Astrocyte (in vitro differentiated cells and primary cell): ENCODE measurements around the gene CAVIN1. TPM values are rescaled to one million over a fixed set of nuclear protein-coding genes. Genes with fewer than 3 reads are reported as not detected.

Source experiments
- DNase-seq: peaks from one replicate; pipeline ENCODE4 v3.0.0-alpha.2; 2010; ENCODE audit warnings: low read depth
- FAIRE-seq: peaks from 2 replicates; lab custom pipeline; 2011; peaks lifted over from hg19 to GRCh38; lab: Jason Lieb, UNC
- H2AFZ ChIP-seq: 2 replicates; pipeline ENCODE4 v1.6.0; 2012; ENCODE audit warnings: low read depth, low read length, inconsistent platforms
- H3K27ac ChIP-seq: 2 replicates; pipeline ENCODE4 v1.5.1; 2011; ENCODE audit warnings: low read depth, low read length, inconsistent platforms
- H3K27me3 ChIP-seq: 2 replicates; pipeline ENCODE4 v1.6.0; 2011; ENCODE audit warnings: low read length, inconsistent platforms; ENCODE audit not compliant: insufficient read depth
- H3K36me3 ChIP-seq: 2 replicates; pipeline ENCODE4 v1.5.1; 2011; ENCODE audit warnings: low read length, inconsistent platforms; ENCODE audit not compliant: insufficient read depth
- H3K4me1 ChIP-seq: 2 replicates; pipeline ENCODE4 v1.5.1; 2011; ENCODE audit warnings: low read length, inconsistent platforms; ENCODE audit not compliant: insufficient read depth
- H3K4me2 ChIP-seq: 2 replicates; pipeline ENCODE4 v1.6.0; 2012; ENCODE audit warnings: low read length, inconsistent platforms
- H3K4me3 ChIP-seq: 2 replicates; pipeline ENCODE4 v1.5.1; 2011; ENCODE audit warnings: low read depth, mild to moderate bottlenecking, low read length, inconsistent platforms; ENCODE audit not compliant: insufficient read depth
- H3K79me2 ChIP-seq: 2 replicates; pipeline ENCODE4 v1.6.0; 2012; ENCODE audit warnings: mild to moderate bottlenecking, low read length, inconsistent platforms; ENCODE audit not compliant: insufficient read depth
- H3K9ac ChIP-seq: 2 replicates; pipeline ENCODE4 v1.6.0; 2012; ENCODE audit warnings: mild to moderate bottlenecking, low read length, inconsistent platforms
- H3K9me3 ChIP-seq: 2 replicates; pipeline ENCODE4 v1.5.1; 2012; ENCODE audit warnings: low read depth, mild to moderate bottlenecking, low read length, inconsistent platforms; ENCODE audit not compliant: insufficient read depth
- H4K20me1 ChIP-seq: 2 replicates; pipeline ENCODE4 v1.6.0; 2012; ENCODE audit warnings: low read length, inconsistent platforms; ENCODE audit not compliant: insufficient read depth
- H3K27ac Mint-ChIP-seq: one replicate; pipeline ENCODE4 v1.8.0; 2021; ENCODE audit warnings: mild to moderate bottlenecking, mixed read lengths; ENCODE audit not compliant: unreplicated experiment
- H3K27me3 Mint-ChIP-seq: one replicate; pipeline ENCODE4 v1.8.0; 2021; ENCODE audit warnings: low read depth, mixed read lengths; ENCODE audit not compliant: unreplicated experiment
- H3K36me3 Mint-ChIP-seq: one replicate; pipeline ENCODE4 v1.8.0; 2021; ENCODE audit warnings: low read depth, mixed read lengths; ENCODE audit not compliant: unreplicated experiment
- H3K4me1 Mint-ChIP-seq: one replicate; pipeline ENCODE4 v1.8.0; 2021; ENCODE audit warnings: low read depth, mixed read lengths; ENCODE audit not compliant: unreplicated experiment
- H3K4me3 Mint-ChIP-seq: one replicate; pipeline ENCODE4 v1.8.0; 2021; ENCODE audit warnings: mild to moderate bottlenecking, moderate library complexity, mixed read lengths; ENCODE audit not compliant: unreplicated experiment
- H3K9me3 Mint-ChIP-seq: one replicate; pipeline ENCODE4 v1.8.0; 2021; ENCODE audit warnings: mild to moderate bottlenecking, mixed read lengths; ENCODE audit not compliant: unreplicated experiment
- CTCF ChIP-seq: IDR thresholded peaks from 2 replicates; pipeline ENCODE4 v1.5.1; 2011; ENCODE audit warnings: low read depth, mild to moderate bottlenecking, inconsistent platforms, low read length, moderate library complexity; ENCODE audit not compliant: insufficient read depth
- EZH2 ChIP-seq: IDR thresholded peaks from 2 replicates; pipeline ENCODE4 v1.6.1; 2012; ENCODE audit warnings: mild to moderate bottlenecking, low read length, inconsistent platforms; ENCODE audit not compliant: insufficient read depth
- total RNA-seq: library from RNA; stranded (reverse); gene quantifications from 2 replicates; pipeline ENCODE4 v1.2.1, GENCODE V29; 2021

Gene CAVIN1
- total RNA-seq, 1 donor from 2014 or later: 602 TPM

- FAIRE-seq (no peak), DNase-seq (peak; percentile 64)
- TF ChIP-seq CTCF (peak; percentile 28), EZH2 (no peak)
- peaks cover 32% of the 10 kb centered on the region for H3K4me1 Mint-ChIP-seq
- no peaks in the 10 kb centered on the region for H3K36me3 Mint-ChIP-seq
- Histone ChIP-seq H3K9ac (peak overlapping the region; percentile 86), H3K79me2 (peaks cover 27% of the 10 kb centered on the region), H3K27me3 (no peaks in the 10 kb centered on the region), H3K9me3 (no peaks in the 10 kb centered on the region), H4K20me1 (peaks cover 34% of the 10 kb centered on the region), H3K4me1 (peaks cover 25% of the 10 kb centered on the region), H2AFZ (peak overlapping the region; percentile 65), H3K4me3 (peak overlapping the region; percentile 80), H3K36me3 (no peaks in the 10 kb centered on the region), H3K27ac (peak overlapping the region; percentile 81), H3K4me2 (peak overlapping the region; percentile 98)
- no peaks in the 10 kb centered on the region for H3K27me3 Mint-ChIP-seq
- H3K27ac Mint-ChIP-seq: peak overlapping the region; percentile 96
- H3K4me3 Mint-ChIP-seq: peak overlapping the region; percentile 97
- H3K9me3 Mint-ChIP-seq: no peaks in the 10 kb centered on the region
Observed at GRCh38 chr17:42459256-42459800, 36.3 kb upstream of the CAVIN1 start.

GRCh38 chr17:42458497-42459255 lies 35.6 kb upstream of the CAVIN1 start, which contains the start of gene ATP6V0A1:
ATP6V0A1 (plus strand) TSS chr17:42458878; CDS start chr17:42460895, 2,017 bp downstream.
- H3K4me3 Mint-ChIP-seq: peak within 1 kb of the TSS; percentile 97
- H3K79me2 ChIP-seq: peaks cover 23% of the 10 kb centered on the region
- peak within 1 kb of the TSS; percentile 98 for H3K4me2 ChIP-seq
- no peaks in the 10 kb centered on the region for H3K36me3 ChIP-seq
- no peaks in the 10 kb centered on the region for H3K9me3 ChIP-seq
- no peaks in the 10 kb centered on the region for H3K27me3 Mint-ChIP-seq
- H3K9me3 Mint-ChIP-seq: no peaks in the 10 kb centered on the region
- H3K9ac ChIP-seq: peak within 1 kb of the TSS; percentile 86
- H3K4me1 ChIP-seq: peaks cover 25% of the 10 kb centered on the region
- peak within 1 kb of the TSS; percentile 96 for H3K27ac Mint-ChIP-seq
- H3K27me3 ChIP-seq: no peaks in the 10 kb centered on the region
- H3K4me1 Mint-ChIP-seq: peaks cover 30% of the 10 kb centered on the region
- H3K27ac ChIP-seq: peak within 1 kb of the TSS; percentile 81
- no peak for FAIRE-seq
- peak within 1 kb of the TSS; percentile 79 for H2AFZ ChIP-seq
- H4K20me1 ChIP-seq: peaks cover 31% of the 10 kb centered on the region
- no peaks in the 10 kb centered on the region for H3K36me3 Mint-ChIP-seq
- peak; percentile 69 for DNase-seq
- no peak for TF ChIP-seq CTCF
- no peak for TF ChIP-seq EZH2
- peak within 1 kb of the TSS; percentile 80 for H3K4me3 ChIP-seq
